ENCODE data around the gene TICAM2. TPM values are rescaled to one million over a fixed set of nuclear protein-coding genes. Genes with fewer than 3 reads are reported as not detected.

The TICAM2 gene
- polyA plus RNA-seq, 1 experiment, result 1.2 TPM

DNA sequence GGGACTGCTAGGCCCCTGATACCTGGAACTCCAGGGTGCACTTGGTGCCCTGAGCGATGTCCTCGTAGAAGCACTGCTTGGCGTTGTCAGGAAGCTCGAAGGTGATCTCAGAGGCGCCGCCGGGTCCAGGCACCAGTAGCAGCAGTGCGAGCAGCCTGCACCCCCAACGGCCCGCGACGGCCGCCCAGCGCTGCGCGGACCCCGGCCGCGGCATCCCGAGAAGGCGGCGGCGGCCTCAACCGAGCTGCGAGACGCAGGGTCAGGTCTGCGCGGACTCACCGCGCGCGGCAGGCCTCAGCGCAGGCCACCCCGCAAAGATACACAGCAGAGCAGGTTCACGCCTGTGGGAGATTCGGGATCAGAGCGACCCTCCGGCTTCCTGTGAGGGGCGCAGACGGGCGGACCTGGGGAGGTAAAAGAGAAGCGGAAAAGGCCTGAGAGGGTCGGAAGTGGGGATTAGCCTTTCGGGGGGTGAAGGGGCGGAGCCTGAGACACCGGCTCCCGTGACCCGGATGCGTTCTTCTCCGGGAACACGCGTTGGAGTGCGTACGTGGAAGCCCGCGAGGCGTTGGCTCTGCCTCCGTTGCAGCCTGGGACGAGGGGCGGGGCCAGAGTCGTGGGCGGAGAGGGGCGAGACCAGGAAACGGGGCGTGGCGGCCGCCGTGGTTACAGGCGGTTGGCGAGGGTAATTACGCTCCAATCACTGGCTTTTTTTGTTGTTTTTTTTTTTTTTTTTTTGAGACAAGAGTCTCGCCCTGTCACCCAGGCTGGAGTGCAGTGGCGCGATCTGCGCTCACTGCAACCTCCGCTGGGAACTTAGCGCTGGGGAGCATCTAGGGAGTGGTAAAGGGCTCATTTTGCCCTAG lies 23.5 kb upstream of the TICAM2 start, which contains the start of gene TMED7:
Gene TMED7 (minus strand): TSS at position 458 of the 866 bp plus-strand sequence. CDS start 244 bp downstream, at position 214.
- H3K27me3 ChIP-seq (ENCODE audit: control insufficient read depth, insufficient read depth, low read length), result no peaks in the 10 kb centered on the region
- ChIA-PET CTCF (interaction anchor here (1.1 to 1.3 kb wide), 3 partner anchors 11 to 214 kb away, joined by 3 to 4 read pairs (median 3); no protein-coding TSS in a partner anchor), POLR2A (no interaction called here)
- TF ChIP-seq, protein P1, sequence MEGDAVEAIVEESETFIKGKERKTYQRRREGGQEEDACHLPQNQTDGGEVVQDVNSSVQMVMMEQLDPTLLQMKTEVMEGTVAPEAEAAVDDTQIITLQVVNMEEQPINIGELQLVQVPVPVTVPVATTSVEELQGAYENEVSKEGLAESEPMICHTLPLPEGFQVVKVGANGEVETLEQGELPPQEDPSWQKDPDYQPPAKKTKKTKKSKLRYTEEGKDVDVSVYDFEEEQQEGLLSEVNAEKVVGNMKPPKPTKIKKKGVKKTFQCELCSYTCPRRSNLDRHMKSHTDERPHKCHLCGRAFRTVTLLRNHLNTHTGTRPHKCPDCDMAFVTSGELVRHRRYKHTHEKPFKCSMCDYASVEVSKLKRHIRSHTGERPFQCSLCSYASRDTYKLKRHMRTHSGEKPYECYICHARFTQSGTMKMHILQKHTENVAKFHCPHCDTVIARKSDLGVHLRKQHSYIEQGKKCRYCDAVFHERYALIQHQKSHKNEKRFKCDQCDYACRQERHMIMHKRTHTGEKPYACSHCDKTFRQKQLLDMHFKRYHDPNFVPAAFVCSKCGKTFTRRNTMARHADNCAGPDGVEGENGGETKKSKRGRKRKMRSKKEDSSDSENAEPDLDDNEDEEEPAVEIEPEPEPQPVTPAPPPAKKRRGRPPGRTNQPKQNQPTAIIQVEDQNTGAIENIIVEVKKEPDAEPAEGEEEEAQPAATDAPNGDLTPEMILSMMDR (IDR thresholded peaks at IDR 0.05; ENCODE audit: insufficient read depth, low read depth, low read length), result no peak
- H3K4me3 ChIP-seq (ENCODE audit: low read depth, low read length), result peak within 1 kb of the TSS; percentile 94
- H3K36me3 ChIP-seq (ENCODE audit: control insufficient read depth, insufficient read depth, low read length), result peaks cover 1% of the 10 kb centered on the region; the same call in 1 of the 2 replicates
- peak; percentile 87 for DNase-seq (ENCODE audit: low read depth)

DNA sequence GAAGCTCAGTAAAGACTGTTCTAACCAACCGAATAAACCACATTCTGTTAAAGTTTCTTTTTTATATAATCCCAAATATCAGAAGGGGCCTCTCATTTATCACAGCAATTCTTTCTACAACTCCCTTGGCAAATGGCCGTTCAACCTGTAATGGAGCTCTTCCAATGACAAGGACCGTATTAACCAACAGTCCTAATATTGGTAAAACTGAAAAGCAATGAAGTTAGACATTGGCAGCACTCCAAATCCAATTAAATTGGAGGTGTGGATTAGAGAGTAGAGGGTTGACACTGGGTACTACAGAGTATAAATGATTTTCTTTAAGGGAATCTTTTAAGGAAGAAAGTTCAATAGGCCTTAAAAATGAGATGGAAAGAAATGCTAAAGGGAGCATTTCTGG lies 22.7 kb upstream of the TICAM2 start:
- H3K27me3 ChIP-seq (ENCODE audit: control insufficient read depth, insufficient read depth, low read length), result no peaks in the 10 kb centered on the region
- H3K36me3 ChIP-seq (ENCODE audit: control insufficient read depth, insufficient read depth, low read length), result peaks cover 1% of the 10 kb centered on the region; the same call in 1 of the 2 replicates
- no peak for DNase-seq (ENCODE audit: low read depth)
- ChIA-PET CTCF (interaction anchor here (0.8 to 1.3 kb wide), 5 partner anchors 10 to 263 kb away, joined by 3 to 4 read pairs (median 3); no protein-coding TSS in a partner anchor), POLR2A (interaction anchor here (0.5 kb wide), 1 partner anchor 9 kb away, joined by 3 read pairs; no protein-coding TSS in a partner anchor)
- H3K4me3 ChIP-seq (ENCODE audit: low read depth, low read length), result peak overlapping the region; percentile 94
- TF ChIP-seq, protein P1 (IDR thresholded peaks at IDR 0.05; ENCODE audit: insufficient read depth, low read depth, low read length), result no peak

DNA sequence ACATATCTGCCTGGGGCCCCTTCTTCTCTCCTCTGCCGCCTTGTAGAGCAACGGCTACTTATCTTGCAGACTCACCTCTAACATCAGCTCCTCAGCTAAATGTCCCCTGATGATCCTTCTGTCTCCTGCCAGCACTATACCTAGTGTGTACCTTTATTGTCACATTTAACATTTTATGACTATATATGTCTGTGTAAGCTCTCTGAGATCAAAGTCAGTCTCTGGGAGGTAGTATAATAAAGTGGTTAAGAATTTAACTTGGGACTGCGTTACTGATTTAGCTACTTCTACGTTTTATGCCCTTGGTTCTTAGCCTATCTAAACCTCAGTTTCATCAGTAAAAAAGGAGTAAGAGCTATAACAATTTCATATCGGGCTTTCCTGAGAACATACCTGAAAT lies 21.4 kb upstream of the TICAM2 start:
- Histone ChIP-seq H3K4me3 (ENCODE audit: low read depth, low read length) (peak overlapping the region; percentile 94), H3K36me3 (ENCODE audit: control insufficient read depth, insufficient read depth, low read length) (peaks cover 1% of the 10 kb centered on the region; the same call in 1 of the 2 replicates), H3K27me3 (ENCODE audit: control insufficient read depth, insufficient read depth, low read length) (no peaks in the 10 kb centered on the region)
- no peak for DNase-seq (ENCODE audit: low read depth)
- ChIA-PET POLR2A (interaction anchor here (1.0 kb wide), 1 partner anchor 220 kb away, joined by 3 read pairs; no protein-coding TSS in a partner anchor), CTCF (interaction anchor here (0.9 kb wide), 3 partner anchors 10 to 246 kb away, joined by 3 to 5 read pairs (median 3); no protein-coding TSS in a partner anchor)
- TF ChIP-seq, protein P1 (IDR thresholded peaks at IDR 0.05; ENCODE audit: insufficient read depth, low read depth, low read length), result no peak

DNA sequence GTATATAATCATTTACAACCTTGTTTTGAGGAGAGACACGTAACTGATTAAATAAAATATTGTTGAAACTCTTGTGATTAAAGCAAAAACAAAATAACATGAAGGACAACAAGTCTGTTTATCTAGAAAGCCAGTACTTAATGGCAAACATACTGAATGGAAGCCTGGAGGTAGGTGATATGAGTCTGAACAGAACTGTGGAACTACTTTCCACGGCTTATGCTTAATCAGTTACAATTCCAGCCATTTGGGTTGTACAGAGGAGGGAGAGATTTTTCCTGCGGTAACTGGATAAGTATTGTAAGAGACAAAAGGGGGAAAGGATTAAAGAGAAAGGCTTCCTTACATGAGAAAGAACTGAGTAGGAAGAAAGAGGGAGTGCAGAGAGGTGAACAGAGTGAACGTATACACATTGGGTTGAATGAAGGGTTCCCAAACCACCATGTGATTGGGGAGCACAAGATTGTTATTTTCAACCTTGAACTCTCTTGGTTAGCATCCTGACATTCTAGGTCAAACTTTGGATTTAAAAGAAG lies 19.2 kb upstream of the TICAM2 start:
- CTCF ChIA-PET, result no interaction called here
- TF ChIP-seq, protein P1 (IDR thresholded peaks at IDR 0.05; ENCODE audit: insufficient read depth, low read depth, low read length), result no peak
- H3K4me3 ChIP-seq (ENCODE audit: low read depth, low read length), result no peak overlapping the region
- no peak for DNase-seq (ENCODE audit: low read depth)
- POLR2A ChIA-PET, result no interaction called here
- H3K27me3 ChIP-seq (ENCODE audit: control insufficient read depth, insufficient read depth, low read length), result no peaks in the 10 kb centered on the region
- peaks cover 5% of the 10 kb centered on the region for H3K36me3 ChIP-seq (ENCODE audit: control insufficient read depth, insufficient read depth, low read length)

DNA sequence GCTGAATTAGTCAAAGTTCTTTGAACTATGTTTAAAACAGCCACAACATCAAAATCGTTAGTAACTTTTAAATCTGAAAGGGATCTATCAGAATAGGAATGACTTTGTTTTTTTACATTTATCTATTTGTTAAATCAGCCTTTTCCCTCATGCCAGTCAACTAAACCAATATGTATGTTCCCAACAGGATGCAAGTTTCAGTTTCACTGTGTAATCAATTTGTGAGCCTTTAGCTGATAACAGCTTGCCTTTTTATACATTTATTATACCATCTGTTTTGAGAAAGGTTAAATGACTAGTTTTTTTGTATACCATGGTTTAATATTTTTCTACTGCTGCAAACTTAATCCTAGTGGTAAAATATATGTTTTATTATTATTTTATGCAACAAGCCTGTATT lies 14.6 kb upstream of the TICAM2 start:
- Histone ChIP-seq H3K27me3 (ENCODE audit: control insufficient read depth, insufficient read depth, low read length) (no peaks in the 10 kb centered on the region), H3K4me3 (ENCODE audit: low read depth, low read length) (no peak overlapping the region), H3K36me3 (ENCODE audit: control insufficient read depth, insufficient read depth, low read length) (peaks cover 5% of the 10 kb centered on the region; the same call in 1 of the 2 replicates)
- TF ChIP-seq, protein P1 (IDR thresholded peaks at IDR 0.05; ENCODE audit: insufficient read depth, low read depth, low read length), result no peak
- DNase-seq (ENCODE audit: low read depth), result no peak
- ChIA-PET POLR2A (interaction anchor here (0.6 to 0.7 kb wide), 2 partner anchors 8 to 190 kb away, joined by 3 read pairs; no protein-coding TSS in a partner anchor), CTCF (interaction anchor here (1.8 kb wide), 1 partner anchor 12 kb away, joined by 3 read pairs; no protein-coding TSS in a partner anchor)
